Effector memory CD8-positive, alpha-beta T cell (primary cell): ENCODE measurements around the gene OR2H1.
"Not testable (repeated sequence)": the region's sequence is repeated elsewhere in the genome, so short reads cannot be mapped to it uniquely, and the experiment has no call there.

Experiments used
- ATAC-seq: fragments of 150-1000 bp; cut with Tn5 transposase; replicated peaks from 2 replicates; pipeline ENCODE4 v1.10.0; 2021; ENCODE audit warnings: mild to moderate bottlenecking, moderate library complexity
- DNase-seq, 3 experiments: peaks; one replicate each; pipeline ENCODE4 v3.0.0; 2021
- H3K27ac Mint-ChIP-seq, 2 donors: one replicate each; pipeline ENCODE4 v1.8.0; 2022; ENCODE audit warnings: mild to moderate bottlenecking in 2 of 2, mixed read lengths in 2 of 2, moderate library complexity in 2 of 2
- H3K27me3 Mint-ChIP-seq, 2 donors: one replicate each; pipeline ENCODE4 v1.8.0; 2022; ENCODE audit warnings: mixed read lengths in 2 of 2
- H3K36me3 Mint-ChIP-seq: one replicate; pipeline ENCODE4 v1.8.0; 2022; ENCODE audit warnings: mild to moderate bottlenecking, moderate library complexity, mixed read lengths; ENCODE audit not compliant: insufficient read depth
- H3K4me1 Mint-ChIP-seq, 2 donors: one replicate each; pipeline ENCODE4 v1.8.0; 2022; ENCODE audit warnings: low read depth in 2 of 2, mixed read lengths in 2 of 2
- H3K4me3 Mint-ChIP-seq, 2 donors: one replicate each; pipeline ENCODE4 v1.8.0; 2022; ENCODE audit warnings: mild to moderate bottlenecking in 2 of 2, mixed read lengths in 2 of 2, moderate library complexity in 2 of 2
- H3K9me3 Mint-ChIP-seq, 2 donors: one replicate each; pipeline ENCODE4 v1.8.0; 2022; ENCODE audit warnings: mixed read lengths in 2 of 2
- total RNA-seq, 9 experiments: gene quantifications; one replicate each; lab custom pipeline; 2026; lab: John Stamatoyannopoulos, UW

OR2H1 gene
- 0 reads per million in 9 experiments for total RNA-seq

DNA sequence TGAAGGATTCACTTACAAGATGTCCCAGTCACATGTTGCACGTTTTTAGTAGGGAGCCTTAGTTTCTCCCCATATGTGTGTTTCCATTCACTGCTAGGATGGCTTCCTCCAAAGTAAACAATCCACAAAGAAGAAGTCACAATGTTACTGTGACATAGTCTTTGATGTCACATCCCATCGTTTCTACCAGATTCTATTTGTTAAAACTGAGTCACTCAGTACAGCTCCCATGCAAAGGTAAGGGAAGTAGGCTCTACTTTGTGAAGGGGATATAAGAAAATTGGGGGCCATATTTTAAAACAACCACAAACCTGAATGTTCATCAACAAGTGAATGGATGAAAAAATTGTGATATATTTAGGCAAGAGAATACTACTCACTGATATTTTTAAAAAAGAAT lies at the start of gene OR2H1, which contains the start of gene OR11A1:
OR2H1 (plus strand) TSS at position 185 of the 400 bp plus-strand sequence. CDS start 4,615 bp downstream, outside the sequence.
OR11A1 (minus strand) TSS at position 101 of the 400 bp plus-strand sequence. CDS start 29,430 bp downstream, outside the sequence.
- Mint-ChIP-seq H3K27ac (no peak within 1 kb of the TSS), H3K27me3 (peaks cover 16 to 19% of the 10 kb centered on the region in 2 donors), H3K4me1 (peaks cover 0 to 3% of the 10 kb centered on the region in 2 donors), H3K9me3 (no peaks in the 10 kb centered on the region), H3K36me3 (no peaks in the 10 kb centered on the region), H3K4me3 (no peak within 1 kb of the TSS)
- ATAC-seq (no peak), DNase-seq (no peak)

DNA sequence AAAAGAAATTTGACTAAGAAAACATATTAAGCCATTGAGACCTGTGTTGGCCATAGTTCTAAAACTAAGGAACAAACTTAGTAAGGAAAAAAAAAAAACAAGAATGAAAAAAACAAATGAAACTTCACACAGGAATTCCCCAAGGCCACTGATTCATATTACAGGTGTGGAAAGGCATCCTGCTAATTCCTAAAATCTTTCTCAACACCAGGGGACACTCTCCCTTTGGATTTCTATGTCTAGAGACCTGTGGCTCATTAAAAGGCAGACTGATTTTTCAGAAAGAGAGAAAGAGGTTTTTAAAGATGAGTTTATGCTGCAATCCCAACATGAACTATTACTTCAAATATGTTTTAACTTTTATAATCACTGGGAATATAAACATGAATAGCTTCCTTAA lies 42.4 kb upstream of the OR2H1 start, which contains the start of gene OR12D1:
OR12D1 (plus strand) TSS at position 341 of the 400 bp plus-strand sequence.
- Mint-ChIP-seq H3K4me3 (no peak within 1 kb of the TSS), H3K36me3 (no peaks in the 10 kb centered on the region), H3K4me1 (no peaks in the 10 kb centered on the region), H3K27ac (no peak within 1 kb of the TSS), H3K27me3 (peaks cover 54 to 56% of the 10 kb centered on the region in 2 donors), H3K9me3 (peaks cover 0 to 10% of the 10 kb centered on the region in 2 donors)
- ATAC-seq (no peak), DNase-seq (no peak)

DNA sequence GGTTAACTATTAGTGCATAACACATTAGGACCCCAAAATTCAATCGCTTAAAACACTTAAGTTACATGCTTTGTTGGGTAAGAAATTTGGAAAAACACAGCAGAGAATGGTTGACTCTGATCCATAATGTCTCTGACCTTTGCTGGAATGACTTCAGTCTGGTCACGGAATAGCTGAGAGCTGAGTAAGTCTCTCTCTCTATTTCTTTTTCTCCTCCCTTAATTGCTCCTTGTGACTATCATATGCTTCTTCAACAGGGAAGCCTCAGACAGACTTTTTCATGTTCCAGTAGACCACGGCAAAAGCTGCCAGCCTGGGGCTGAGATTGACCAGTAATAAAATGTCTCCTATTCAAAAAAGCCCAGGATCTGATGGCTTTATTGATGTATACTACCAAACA lies 37.4 kb upstream of the OR2H1 start:
- Mint-ChIP-seq H3K9me3 (no peaks in the 10 kb centered on the region), H3K36me3 (no peaks in the 10 kb centered on the region), H3K27me3 (peaks cover 37 to 46% of the 10 kb centered on the region in 2 donors), H3K4me3 (no peak overlapping the region), H3K4me1 (no peaks in the 10 kb centered on the region), H3K27ac (no peak overlapping the region)
- DNase-seq (no peak), ATAC-seq (no peak)

DNA sequence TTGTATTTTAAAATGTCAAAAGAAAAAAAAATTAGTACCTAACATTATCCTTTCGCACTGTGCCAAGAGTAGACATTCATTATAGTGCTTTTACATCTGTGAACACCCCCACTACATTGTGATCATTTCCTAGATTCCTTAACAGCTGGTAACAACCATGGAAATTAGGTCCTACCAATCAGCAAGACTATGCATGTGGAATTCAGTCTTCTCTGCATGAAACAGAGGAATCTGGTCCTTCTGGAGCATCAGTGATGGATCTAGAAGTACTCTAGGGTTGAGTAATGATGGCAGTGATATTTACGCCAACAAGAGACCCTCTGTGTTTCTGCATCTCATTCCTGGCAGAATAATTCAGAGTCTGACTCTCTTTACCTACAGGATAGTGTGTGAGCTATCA lies 32.8 kb upstream of the OR2H1 start:
- H3K27me3 Mint-ChIP-seq, result peaks cover 40 to 54% of the 10 kb centered on the region in 2 donors
- no peak for ATAC-seq
- no peaks in the 10 kb centered on the region for H3K36me3 Mint-ChIP-seq
- H3K27ac Mint-ChIP-seq, result no peak overlapping the region
- no peaks in the 10 kb centered on the region for H3K4me1 Mint-ChIP-seq
- H3K4me3 Mint-ChIP-seq, result no peak overlapping the region
- H3K9me3 Mint-ChIP-seq, result no peaks in the 10 kb centered on the region
- DNase-seq, result no peak

DNA sequence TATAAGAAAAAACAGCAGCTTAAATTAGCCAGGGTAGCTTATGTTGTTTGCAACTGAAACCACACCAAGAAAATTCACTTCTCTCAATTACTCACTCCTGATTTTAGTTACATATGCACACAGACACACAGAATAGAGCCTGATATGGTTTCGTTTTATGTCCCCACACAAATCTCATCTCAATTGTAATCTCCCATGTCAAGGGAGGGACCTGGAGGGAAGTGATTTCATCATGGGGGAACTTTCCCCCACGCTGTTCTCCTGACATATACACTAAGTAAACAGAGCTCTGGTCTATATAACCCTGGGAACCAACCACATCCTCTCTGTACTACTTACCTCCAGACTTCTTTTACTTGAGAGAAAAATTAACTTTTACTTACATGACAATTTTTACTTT lies 32.4 kb upstream of the OR2H1 start:
- DNase-seq, result no peak
- Mint-ChIP-seq H3K4me1 (no peaks in the 10 kb centered on the region), H3K4me3 (no peak overlapping the region), H3K27ac (no peak overlapping the region), H3K27me3 (peaks cover 40 to 57% of the 10 kb centered on the region in 2 donors), H3K36me3 (no peaks in the 10 kb centered on the region), H3K9me3 (no peaks in the 10 kb centered on the region)
- ATAC-seq, result no peak

DNA sequence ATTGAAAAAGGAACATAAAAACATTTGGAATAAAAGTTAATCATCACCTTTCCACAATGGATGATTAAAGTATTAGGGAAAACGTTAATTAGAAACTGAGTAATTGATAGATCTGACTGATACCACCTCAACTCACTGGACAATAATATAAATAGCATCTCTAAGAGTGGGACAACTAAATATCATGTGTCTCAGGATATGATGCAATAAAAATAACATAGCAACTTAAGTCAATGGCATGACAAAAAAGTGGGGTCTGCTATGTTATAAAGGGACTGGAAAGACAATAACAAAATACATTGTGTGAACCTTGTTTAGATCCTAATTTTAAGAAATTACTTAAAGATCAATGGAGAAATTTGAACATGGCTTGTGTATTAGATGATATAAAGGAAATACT lies 31.9 kb upstream of the OR2H1 start:
- DNase-seq (no peak), ATAC-seq (no peak)
- Mint-ChIP-seq H3K4me1 (no peaks in the 10 kb centered on the region), H3K27me3 (peaks cover 40 to 54% of the 10 kb centered on the region in 2 donors), H3K9me3 (no peaks in the 10 kb centered on the region), H3K36me3 (no peaks in the 10 kb centered on the region), H3K4me3 (no peak overlapping the region), H3K27ac (no peak overlapping the region)

DNA sequence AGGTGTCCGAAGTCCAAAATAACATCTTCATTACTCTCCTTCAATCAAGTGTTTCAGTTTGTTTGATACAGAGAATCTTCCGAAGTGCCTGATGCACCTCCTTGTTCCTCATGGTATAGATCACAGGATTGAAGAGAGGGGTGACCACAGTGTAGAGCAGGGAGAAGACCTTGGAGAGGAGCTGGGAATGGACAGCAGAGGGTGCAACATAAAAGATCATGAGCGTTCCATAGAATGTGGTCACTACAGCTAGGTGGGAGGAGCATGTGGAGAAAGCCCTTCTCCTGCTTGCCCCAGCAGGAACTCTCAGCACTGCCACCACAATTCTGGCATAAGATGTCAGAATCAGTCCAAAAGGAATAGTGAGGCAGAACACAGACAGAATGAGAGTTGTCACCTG lies 30.3 kb upstream of the OR2H1 start:
- no peaks in the 10 kb centered on the region for H3K9me3 Mint-ChIP-seq
- H3K27ac Mint-ChIP-seq, result no peak overlapping the region
- DNase-seq (no peak), ATAC-seq (no peak)
- H3K27me3 Mint-ChIP-seq, result peaks cover 27 to 48% of the 10 kb centered on the region in 2 donors
- H3K4me3 Mint-ChIP-seq, result no peak overlapping the region
- no peaks in the 10 kb centered on the region for H3K4me1 Mint-ChIP-seq
- H3K36me3 Mint-ChIP-seq, result no peaks in the 10 kb centered on the region

DNA sequence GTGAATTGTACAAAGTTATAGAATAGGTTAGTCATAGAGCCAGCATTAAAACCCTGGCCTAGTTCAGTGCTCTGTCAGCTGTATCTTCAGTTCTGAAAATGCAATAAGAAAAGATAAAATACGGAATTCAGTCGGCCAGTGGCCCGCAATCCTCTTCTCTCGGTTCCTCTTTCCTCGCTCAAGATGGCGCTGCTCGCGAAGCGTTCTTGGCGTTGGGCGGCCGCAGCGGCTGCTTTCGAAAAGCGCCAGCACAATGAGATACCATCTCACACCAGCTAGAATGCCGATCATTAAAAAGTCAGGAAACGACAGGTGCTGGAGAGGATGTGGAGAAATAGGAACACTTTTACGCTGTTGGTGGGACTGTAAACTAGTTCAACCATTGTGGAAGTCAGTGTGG lies 20.2 kb upstream of the OR2H1 start:
- not testable (repeated sequence) for DNase-seq, H3K36me3 Mint-ChIP-seq, H3K4me1 Mint-ChIP-seq, ATAC-seq, H3K4me3 Mint-ChIP-seq, H3K27ac Mint-ChIP-seq, H3K9me3 Mint-ChIP-seq
- peaks cover 48 to 57% of the 10 kb centered on the region in 2 donors for H3K27me3 Mint-ChIP-seq

DNA sequence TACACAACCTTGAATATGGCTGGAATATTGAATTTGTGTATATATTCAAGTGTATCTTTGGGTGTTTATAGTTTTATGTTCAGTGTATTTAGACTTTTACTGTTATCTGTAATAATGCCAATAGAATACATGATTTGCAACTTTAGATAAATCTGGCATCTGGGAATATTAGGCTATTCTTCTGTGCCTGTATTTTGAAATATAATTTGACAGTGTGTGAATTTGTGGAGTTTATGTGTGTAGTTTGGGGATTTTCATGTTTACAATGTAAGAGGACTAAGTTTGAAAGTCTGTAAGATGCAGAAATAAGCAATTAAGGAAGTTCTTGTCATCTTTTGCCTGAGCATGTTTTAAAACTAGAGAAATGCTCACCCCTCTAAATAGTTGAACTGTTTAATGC lies 17.9 kb upstream of the OR2H1 start, which contains the start of gene OR10C1:
OR10C1 (plus strand) TSS at position 301 of the 400 bp plus-strand sequence. CDS start 710 bp downstream, outside the sequence.
- H3K27ac Mint-ChIP-seq, result no peak within 1 kb of the TSS
- no peaks in the 10 kb centered on the region for H3K4me1 Mint-ChIP-seq
- H3K4me3 Mint-ChIP-seq, result no peak within 1 kb of the TSS
- no peaks in the 10 kb centered on the region for H3K36me3 Mint-ChIP-seq
- H3K27me3 Mint-ChIP-seq, result peaks cover 28 to 45% of the 10 kb centered on the region in 2 donors
- DNase-seq (no peak), ATAC-seq (no peak)
- no peaks in the 10 kb centered on the region for H3K9me3 Mint-ChIP-seq

DNA sequence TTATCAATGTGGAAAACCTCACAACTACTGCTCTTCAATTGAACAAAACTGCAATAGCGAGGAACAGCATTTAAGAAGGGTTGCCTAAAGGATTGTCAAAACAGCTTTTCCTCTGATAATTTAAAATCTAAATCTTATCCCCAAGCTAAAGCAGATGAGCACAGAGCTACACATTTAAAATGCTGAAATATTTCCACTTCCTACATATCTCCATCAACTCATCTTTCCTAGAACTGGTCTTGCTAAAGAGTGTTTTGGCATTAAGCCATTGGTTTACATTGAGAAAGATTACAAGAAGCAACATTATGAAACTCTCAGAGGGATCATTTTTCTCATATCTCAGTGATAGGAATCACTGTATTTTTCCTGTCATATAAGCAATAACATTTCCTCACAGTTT lies 14.2 kb upstream of the OR2H1 start:
- no peaks in the 10 kb centered on the region for H3K4me1 Mint-ChIP-seq
- H3K36me3 Mint-ChIP-seq, result no peaks in the 10 kb centered on the region
- H3K9me3 Mint-ChIP-seq, result peaks cover 0 to 3% of the 10 kb centered on the region in 2 donors
- no peak for DNase-seq
- H3K4me3 Mint-ChIP-seq, result no peak overlapping the region
- H3K27ac Mint-ChIP-seq, result no peak overlapping the region
- ATAC-seq, result no peak
- peaks cover 52 to 67% of the 10 kb centered on the region in 2 donors for H3K27me3 Mint-ChIP-seq

DNA sequence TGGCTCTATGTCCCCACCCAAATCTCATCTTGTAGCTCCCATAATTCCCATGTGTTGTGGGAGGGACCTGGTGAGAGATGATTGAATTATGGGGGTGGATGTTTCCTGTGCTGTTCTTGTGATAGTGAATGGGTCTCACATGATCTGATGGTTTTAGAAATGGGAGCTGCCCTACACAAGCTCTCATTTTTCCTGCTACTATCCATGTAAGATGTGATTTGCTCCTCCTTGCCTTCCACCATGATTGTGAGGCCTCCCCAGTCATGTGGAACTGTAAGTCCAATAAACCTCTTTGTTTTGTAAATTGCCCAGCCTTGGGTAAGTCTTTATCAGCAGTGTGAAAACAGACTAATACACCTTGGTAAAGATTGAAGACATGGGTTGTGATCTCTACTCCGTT lies 12.9 kb upstream of the OR2H1 start:
- not testable (repeated sequence) for H3K9me3 Mint-ChIP-seq, H3K36me3 Mint-ChIP-seq, DNase-seq

DNA sequence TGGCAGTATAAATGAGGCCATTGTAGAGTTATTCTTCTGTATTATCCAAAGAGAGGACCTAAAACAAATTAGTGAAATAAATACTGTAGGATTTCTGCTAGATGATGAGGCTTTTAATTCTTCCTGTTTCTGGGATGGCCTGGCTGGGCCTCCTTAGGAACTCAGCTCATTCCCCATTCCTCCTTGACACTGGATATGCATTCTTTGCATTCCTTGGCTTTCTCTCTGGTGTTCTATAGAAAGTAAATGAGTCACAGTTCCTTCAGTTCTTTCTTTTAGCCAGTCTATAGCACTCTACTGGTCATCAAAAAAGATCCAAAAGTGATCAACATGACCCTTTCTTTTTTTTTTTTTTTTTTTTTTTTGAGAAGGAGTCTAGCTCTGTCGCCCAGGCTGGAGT lies 9.3 kb upstream of the OR2H1 start:
- H3K4me1 Mint-ChIP-seq, result no peaks in the 10 kb centered on the region
- no peak for ATAC-seq
- H3K27ac Mint-ChIP-seq, result no peak overlapping the region
- H3K27me3 Mint-ChIP-seq, result peaks cover 70 to 79% of the 10 kb centered on the region in 2 donors
- no peak for DNase-seq
- H3K36me3 Mint-ChIP-seq, result no peaks in the 10 kb centered on the region
- peaks cover 0 to 4% of the 10 kb centered on the region in 2 donors for H3K9me3 Mint-ChIP-seq
- H3K4me3 Mint-ChIP-seq, result no peak overlapping the region

More for the DNA sequence above, 12.9 kb upstream of the OR2H1 start:
- H3K27ac Mint-ChIP-seq, H3K4me1 Mint-ChIP-seq, ATAC-seq, H3K4me3 Mint-ChIP-seq: not testable (repeated sequence)
- H3K27me3 Mint-ChIP-seq, result peaks cover 59 to 69% of the 10 kb centered on the region in 2 donors

DNA sequence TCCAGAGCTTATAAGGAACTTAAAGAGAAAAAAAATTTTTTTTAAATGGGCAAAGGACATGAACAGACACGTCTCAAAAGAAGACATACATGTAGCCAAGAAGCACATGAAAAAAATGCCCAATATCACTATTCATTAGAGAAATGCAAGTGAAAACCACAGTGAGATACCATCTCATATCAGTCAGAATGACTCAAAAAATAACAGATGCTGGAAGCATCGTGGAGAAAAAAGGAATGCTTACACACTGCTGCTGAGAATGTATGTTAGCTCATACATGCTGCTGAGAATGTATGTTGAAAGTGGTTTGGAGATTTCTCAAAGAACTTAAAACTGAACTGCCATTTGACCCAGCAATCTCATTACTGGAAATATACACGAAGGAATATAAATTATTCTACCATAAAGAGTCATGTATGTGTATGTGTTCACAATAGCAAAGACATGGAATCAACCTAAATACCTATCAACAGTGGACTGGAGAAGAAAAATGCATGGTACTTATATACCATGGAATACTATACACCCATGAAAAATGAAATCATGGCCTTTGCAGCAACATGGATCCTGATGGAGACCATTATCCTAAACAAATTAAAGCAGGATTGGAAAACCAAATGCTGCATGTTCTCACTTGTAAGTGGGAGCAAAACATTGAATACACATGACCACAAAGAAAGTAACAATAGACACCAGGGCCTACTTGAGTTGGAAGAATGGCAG lies 5.3 kb upstream of the OR2H1 start:
- no peaks in the 10 kb centered on the region for H3K4me1 Mint-ChIP-seq
- no peak overlapping the region for H3K4me3 Mint-ChIP-seq
- peaks cover 0 to 1% of the 10 kb centered on the region in 2 donors for H3K9me3 Mint-ChIP-seq
- DNase-seq (no peak), ATAC-seq (no peak)
- no peak overlapping the region for H3K27ac Mint-ChIP-seq
- no peaks in the 10 kb centered on the region for H3K36me3 Mint-ChIP-seq
- H3K27me3 Mint-ChIP-seq, result peaks cover 44 to 50% of the 10 kb centered on the region in 2 donors
